AG10803 (cell line): ENCODE measurements around the gene DDX20.

ENCODE experiments used
- DNase-seq: peaks from one replicate; pipeline ENCODE4 v3.0.0; 2010; ENCODE audit warnings: low read depth
- H3K4me3 ChIP-seq: 2 replicates; pipeline ENCODE4 v1.5.1; 2011; ENCODE audit warnings: mild to moderate bottlenecking, low read length, control low read depth
- TF ChIP-seq, protein P1 (sequence below): conservative IDR thresholded peaks from 2 replicates; pipeline ENCODE4 v1.5.1; 2011; ENCODE audit warnings: mild to moderate bottlenecking, low read length, control low read depth, inconsistent platforms

DDX20 gene

DNA sequence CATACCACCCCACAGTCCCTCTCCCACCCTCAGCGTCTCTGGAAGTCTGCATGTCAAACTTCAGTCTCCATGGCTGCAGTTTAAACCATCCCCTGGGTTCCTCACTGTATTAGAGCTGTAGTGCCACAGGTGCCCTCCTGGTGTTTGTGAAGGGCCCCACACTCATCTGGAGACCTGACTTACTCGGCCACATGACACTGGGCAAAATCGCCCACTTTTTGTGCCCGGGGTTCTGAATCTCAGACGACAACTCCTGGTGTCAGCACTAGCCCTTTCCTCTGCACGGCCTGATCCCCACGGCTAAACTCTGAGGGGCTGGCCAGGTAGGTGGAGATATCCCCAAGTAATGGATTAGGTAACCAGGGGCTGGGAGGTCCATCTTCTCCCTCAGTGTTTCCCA is 23.0 kb upstream of the DDX20 start:
- TF ChIP-seq, protein P1, sequence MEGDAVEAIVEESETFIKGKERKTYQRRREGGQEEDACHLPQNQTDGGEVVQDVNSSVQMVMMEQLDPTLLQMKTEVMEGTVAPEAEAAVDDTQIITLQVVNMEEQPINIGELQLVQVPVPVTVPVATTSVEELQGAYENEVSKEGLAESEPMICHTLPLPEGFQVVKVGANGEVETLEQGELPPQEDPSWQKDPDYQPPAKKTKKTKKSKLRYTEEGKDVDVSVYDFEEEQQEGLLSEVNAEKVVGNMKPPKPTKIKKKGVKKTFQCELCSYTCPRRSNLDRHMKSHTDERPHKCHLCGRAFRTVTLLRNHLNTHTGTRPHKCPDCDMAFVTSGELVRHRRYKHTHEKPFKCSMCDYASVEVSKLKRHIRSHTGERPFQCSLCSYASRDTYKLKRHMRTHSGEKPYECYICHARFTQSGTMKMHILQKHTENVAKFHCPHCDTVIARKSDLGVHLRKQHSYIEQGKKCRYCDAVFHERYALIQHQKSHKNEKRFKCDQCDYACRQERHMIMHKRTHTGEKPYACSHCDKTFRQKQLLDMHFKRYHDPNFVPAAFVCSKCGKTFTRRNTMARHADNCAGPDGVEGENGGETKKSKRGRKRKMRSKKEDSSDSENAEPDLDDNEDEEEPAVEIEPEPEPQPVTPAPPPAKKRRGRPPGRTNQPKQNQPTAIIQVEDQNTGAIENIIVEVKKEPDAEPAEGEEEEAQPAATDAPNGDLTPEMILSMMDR = no peak
- H3K4me3 ChIP-seq = no peak overlapping the region
- no peak for DNase-seq

DNA sequence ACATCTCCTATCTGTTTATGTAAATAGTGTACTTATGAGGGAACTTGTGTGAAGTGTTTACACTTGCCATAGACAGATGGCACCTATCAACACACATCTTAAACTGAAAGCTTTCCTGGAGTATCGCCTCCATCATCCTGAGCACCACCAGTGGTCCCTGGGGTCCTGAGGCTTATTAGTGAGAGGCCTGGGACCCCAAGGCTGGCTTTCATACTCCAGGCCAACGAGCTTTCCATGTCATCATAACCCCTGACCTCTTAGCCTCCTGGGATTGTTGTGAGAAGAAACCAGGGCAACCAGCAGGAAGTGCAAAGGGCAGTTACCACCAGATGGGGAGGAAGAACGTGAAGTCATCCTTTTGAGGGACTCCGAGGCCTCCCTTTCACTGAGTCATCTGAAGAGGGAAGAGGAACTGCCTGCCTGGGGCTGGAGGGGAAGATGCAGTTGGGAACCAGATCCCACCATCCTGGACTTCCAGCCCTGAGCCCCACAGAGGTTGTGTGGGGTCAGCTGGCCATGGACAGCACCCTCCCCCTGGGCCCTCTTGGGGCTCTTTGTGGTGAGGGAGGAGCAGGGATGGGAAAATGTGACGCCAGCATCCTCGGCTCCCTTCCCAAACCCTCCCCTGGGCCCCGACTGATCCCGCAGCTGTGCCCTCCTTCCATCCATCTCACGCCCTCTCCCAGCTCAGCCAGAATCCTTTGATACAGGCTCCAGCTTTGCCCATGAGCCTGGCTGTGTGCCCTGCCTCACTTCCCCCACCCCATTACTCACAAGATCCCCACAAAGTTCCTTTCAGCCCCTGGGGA is 22.3 kb upstream of the DDX20 start:
- H3K4me3 ChIP-seq = no peak overlapping the region
- peak; percentile 78 for DNase-seq
- TF ChIP-seq, protein P1 = no peak

DNA sequence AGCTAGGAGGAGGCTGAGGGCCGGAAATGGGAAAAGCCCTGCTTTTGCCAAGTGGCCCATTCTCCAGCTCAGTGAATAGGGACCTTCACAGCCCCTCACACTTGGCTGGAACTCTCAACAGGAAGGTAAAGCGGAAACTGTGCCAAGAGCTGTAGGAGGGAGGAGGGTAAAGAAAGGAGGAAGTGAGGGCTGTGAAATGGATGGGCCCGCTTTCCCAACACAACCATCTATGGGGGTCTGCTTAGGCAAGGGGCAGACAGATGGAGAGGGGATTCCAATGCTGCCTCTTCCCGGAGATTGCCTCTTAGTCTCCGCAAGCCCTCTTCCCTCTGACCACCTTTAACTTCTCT is 21.7 kb upstream of the DDX20 start:
- TF ChIP-seq, protein P1 = no peak
- no peak for DNase-seq
- H3K4me3 ChIP-seq = no peak overlapping the region

DNA sequence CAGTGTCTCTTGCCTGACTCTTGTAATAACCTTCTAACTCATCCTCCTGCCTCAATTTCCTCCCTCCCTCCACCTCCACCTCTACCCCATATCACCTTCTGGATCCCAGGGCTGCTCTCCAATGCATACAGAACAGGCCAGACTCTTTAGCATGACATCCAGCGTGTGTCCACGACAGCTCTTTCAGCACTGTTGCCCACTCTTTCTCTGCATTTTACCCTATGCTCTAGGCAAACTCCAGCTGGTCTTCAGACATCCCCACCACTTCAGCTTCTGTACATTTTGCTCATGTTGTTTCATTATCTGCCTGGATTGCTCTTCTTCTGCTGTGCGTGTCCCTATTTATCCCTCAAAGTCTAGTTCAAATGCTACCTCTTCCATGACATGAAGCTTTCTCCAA is 21.3 kb upstream of the DDX20 start:
- TF ChIP-seq, protein P1 = no peak
- H3K4me3 ChIP-seq = no peak overlapping the region
- no peak for DNase-seq

DNA sequence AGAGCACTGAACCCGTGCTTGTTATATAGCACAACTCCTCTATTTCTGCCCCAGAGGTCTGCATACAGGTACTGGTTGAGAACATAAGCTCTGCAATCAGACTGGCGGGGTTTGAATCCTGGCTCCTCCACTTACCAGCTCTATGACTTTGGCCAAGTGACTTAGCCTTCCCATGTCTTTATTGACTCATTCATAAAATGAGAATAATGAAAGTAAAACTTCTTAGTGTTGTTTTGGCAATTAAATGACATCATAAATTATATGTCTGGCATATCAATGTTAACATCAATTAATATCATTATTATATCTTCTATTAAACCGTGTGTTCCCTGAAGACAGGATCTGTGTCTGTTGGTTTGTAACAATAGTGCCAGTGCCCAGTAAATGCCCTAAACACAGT is 20.8 kb upstream of the DDX20 start:
- no peak overlapping the region for H3K4me3 ChIP-seq
- TF ChIP-seq, protein P1 = no peak

DNA sequence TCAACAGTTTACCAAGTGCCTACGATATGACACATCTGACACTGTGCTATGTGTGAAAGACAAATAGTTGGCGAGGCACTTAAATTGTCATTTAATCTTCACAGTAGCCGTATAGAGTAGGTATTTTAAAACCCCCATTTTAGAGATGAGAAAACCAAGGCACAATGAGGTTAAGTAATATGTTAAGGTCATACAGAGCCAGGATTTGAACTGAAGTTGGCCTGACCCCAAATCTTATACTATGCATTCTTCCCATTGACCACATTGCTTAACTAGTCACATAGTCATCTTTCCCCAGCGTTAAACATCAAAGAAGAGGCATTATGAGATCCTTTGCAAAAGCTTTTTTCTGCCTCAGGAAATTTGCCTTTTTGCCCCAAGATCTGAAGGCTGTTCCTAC is 20.4 kb upstream of the DDX20 start:
- TF ChIP-seq, protein P1 = no peak
- no peak for DNase-seq
- H3K4me3 ChIP-seq = no peak overlapping the region

More for the DNA sequence above, 20.8 kb upstream of the DDX20 start:
- no peak for DNase-seq

DNA sequence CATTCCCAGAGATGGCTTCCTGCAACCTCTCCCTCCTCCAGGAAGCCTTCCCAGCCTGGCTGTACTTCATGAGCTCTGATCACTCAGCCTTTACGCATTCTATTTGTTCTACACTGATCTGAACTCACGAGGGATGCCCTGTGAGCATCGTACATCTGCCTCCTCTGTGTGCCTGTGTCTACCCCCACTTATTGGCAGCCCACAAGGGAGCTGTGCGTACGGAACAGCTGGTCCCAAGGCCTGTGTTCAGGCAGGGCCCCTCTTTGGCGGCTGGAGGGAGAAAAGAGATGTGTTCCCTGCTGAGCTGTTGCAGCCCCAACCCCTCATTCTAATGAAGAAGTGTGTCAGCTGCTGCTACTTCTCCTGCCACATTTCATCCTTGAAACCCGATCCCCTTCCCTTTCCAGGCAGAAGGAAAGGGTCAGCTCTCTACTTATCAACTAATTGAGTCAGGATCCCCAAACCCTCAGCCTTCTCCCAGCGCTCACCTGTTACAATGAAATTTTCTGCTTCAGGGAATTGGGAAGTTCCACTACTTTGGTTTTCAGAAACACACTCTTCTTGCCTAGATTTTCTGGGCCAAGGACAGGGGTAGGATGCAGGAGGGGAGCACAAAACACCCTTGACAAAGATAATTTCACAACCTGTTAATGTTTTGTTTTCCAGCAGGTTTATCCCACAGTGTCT is 19.7 kb upstream of the DDX20 start:
- TF ChIP-seq, protein P1 = no peak
- no peak for DNase-seq
- H3K4me3 ChIP-seq = no peak overlapping the region
